Daoy (cell line): ENCODE results near the gene RAB11FIP3. TPM values are rescaled to one million over a fixed set of nuclear protein-coding genes. Genes with fewer than 3 reads are reported as not detected.
"Not testable (repeated sequence)": the region's sequence is repeated elsewhere in the genome, so short reads cannot be mapped to it uniquely, and the experiment has no call there.

Experiments used
- DNase-seq: peaks from one replicate; pipeline ENCODE4 v3.0.0-alpha.2; 2015; ENCODE audit warnings: low read depth
- total RNA-seq: library from RNA; depleted of rRNA; stranded (reverse); fragments of >200 nt; shearing (Covaris generic); gene quantifications from 2 replicates; pipeline ENCODE4 v1.2.3, GENCODE V29; 2014; rRNA removed

Gene RAB11FIP3, protein sequence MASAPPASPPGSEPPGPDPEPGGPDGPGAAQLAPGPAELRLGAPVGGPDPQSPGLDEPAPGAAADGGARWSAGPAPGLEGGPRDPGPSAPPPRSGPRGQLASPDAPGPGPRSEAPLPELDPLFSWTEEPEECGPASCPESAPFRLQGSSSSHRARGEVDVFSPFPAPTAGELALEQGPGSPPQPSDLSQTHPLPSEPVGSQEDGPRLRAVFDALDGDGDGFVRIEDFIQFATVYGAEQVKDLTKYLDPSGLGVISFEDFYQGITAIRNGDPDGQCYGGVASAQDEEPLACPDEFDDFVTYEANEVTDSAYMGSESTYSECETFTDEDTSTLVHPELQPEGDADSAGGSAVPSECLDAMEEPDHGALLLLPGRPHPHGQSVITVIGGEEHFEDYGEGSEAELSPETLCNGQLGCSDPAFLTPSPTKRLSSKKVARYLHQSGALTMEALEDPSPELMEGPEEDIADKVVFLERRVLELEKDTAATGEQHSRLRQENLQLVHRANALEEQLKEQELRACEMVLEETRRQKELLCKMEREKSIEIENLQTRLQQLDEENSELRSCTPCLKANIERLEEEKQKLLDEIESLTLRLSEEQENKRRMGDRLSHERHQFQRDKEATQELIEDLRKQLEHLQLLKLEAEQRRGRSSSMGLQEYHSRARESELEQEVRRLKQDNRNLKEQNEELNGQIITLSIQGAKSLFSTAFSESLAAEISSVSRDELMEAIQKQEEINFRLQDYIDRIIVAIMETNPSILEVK
- total RNA-seq: 6.2 and 10.4 TPM in 2 replicates

DNA sequence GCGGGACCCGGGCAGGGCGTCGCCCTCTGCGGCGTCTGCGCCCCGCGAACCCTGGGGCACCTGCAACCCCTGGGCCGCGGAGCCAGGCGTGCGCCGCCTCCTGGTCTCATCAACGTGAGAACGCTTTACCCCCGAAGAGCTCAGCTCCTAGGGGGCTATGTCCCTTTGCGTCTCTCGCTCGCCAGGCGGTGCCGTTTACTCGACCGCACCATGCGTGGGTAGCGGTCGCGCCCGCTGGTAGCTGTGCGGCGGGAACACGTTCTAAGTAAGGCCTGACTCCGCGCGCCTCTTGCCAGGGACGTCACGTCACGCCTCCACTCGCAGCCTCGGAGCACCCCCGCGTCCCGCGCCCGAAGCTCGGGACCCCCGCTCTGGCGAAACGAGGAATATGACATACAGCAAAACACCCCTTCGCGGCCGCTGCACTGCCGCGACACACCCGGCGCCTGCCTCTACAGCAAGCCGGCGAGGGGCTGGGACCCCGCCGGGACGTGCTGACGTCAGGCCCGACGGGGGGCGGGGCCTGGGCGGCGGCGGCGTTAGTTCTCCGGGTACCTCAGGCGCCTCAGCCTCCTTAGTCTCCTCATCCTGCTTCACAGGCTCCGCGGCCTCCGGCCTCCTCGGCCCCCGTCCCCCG lies at the start of gene RAB11FIP3:
Gene RAB11FIP3 (plus strand): TSS at position 568 of the 637 bp plus-strand sequence. CDS start 358 bp downstream, outside the sequence.
- DNase-seq: peak; percentile 87

DNA sequence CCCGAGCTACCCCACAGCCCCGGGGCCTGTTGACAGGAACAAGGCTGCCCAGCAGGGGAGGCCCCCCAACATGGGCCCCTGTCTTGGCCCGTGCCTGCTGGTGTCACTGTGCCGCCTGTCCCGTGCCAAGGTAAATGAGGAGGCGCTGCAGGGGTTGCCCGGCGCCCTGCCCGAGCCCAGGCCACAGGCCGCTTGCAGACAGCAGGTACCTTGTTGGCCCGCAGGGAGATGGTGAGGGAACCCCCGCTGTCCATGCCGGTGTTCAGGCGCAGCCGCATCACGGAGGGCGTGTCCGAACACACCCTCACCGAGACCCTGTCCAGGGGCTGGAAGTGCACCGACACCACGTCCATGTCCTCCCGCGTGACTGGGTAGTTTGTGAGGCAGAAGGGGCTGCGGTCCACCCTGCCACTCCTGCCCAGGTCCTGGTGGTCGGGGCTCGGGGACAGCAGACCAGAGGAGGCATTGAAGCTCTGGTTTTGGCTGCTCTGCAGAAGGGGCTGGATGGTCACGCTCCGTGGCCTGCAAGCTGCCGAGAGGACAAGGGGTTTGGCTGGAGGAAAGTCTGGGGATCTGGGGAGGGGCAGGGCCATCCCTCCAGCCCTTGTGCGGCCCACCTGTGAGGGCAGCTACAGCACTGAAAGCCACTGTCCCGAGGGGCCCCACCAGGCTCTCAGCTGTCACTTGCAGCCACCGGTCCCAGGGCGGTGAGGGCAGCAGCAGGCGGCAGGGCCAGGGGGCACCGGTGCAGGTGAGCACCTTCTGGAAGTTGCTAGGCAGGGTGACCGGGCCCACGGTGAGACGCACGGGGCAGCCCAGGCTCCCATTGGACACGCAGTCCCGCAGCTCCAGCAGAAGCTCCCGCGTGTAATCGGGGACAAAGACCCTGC lies 49.3 kb upstream of the RAB11FIP3 start:
- DNase-seq: no peak

DNA sequence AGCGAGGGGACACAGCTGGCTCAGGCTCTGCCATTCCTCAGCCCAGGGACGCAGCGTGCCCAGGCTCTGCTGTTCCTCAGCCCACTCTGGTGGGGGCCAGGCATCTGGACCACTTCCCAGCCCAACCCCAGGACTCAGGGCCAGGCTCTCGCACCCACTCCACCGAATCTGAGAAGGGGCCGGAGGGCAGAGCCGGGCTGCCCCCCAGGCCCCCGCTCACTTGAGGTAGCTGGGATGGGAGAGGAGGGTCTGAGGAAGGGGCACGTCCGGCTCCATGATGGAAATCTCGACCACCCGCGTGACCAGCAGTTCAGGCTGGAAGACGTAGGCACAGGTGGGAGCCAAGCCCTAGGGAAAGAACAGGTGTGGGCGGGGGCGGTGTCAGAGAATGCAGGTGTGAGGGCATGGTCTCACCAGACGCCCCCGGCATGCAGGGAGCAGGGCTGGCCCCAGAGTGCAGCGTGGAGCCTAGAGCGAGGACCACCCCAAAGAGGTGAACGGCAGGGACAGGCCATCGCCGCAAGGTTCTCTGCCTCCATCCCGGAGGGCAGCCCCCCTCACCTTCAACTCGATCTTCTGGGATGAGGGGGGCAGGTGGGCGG lies 48.5 kb upstream of the RAB11FIP3 start:
- no peak for DNase-seq

DNA sequence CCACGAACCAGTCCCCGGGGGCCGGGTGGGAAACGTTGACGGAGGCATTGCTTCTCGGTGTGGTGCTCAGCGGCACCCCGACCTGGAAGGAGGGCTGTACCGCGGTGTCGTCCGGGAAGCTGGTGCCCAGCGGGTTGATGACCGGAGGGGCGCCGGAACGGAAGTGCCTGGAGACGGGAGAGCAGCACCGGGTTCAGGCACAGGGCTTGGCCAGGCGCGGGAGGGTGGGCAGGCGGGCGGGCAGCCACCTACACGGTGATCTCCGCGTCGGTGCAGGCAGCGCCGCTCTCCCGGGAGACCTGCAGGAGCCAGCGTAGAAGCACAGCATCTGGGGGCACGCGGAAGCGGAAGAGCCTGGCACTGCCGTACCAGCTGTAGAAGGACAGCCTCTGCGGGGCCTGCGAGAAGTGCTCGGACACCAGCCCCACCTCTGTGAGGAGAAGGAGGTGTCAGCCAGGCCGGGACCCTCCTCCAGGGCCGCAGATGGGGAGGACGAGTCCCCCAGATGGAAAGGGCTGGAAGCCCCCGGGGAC lies 48.0 kb upstream of the RAB11FIP3 start:
- DNase-seq: no peak

DNA sequence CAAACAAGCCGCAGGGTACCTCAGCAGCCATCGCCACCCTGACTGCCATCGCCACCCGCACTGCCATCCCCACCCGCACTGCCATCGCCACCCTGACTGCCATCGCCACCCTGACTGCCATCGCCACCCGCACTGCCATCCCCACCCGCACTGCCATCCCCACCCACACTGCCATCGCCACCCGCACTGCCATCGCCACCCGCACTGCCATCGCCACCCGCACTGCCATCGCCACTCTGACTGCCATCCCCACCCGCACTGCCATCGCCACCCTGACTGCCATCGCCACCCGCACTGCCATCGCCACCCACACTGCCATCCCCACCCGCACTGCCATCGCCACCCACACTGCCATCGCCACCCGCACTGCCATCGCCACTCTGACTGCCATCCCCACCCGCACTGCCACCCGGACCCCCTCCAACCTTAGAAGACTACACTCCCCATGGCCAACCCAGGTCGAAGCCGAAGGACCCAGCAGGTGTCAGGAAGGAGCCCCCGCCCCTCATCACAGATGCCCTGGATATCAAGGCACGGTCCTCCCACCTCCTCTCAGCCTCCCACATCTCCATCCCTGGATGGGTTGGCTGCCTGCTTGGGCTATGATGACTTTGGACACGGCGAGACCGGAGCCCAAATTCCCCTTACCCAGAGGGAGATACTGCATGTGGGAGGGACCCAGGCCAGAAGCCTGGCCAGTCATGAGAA lies 47.2 kb upstream of the RAB11FIP3 start:
- not testable (repeated sequence) for DNase-seq

DNA sequence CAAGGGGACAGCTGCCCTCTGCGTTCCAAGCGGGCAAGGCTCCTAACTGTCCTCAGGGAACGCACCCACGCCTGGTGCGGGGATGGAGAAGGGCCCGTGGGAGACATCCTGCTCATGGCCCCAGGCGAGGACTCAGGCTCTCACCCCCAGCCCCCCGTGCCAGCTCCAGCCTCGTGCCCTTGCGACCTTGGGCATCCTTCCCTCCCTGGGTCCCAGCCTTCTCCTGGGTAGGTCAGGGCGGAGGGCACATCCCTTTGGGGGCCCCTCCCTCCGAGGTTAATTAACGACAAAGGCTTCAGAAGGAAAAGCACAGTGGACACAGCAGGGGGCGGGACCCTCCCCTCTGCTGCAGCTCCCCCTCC lies 46.6 kb upstream of the RAB11FIP3 start:
- DNase-seq: no peak

DNA sequence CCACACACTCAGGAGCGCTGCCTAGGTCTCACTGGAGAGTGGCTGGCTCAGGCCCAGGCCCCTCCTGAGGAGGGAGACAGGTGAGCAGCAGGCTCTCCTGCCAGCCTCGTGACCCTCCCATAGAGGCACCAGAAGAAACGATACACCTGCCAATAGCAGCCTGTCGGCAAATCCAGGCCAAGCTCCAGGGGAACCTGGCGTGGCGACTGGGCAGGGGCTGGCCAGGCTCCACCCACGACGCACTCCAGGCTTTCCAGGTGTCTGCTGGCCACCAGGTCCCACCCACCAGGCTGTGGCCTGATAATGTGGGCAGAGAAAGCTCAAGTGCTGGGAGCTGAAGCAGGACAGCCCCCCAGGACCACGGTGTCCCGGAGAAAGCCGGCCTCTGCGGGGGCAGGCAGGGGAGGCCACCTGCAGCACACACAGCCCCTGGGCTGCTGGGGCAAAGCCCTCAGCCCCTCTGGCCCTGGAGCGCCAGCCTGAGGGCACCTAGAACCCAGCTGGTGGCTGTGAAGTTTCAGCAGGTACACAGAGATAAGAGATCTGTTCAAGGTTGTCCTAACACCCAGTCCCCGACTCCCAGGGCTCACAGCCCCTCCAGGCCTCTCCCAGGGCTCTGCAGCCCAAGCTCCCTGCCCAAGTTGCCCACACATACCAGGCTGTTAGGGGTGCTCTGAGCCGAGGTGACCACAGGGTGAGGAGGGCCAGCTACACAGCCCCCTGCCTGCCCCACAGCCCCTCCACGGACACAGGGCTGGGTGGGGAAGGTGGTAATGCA lies 46.1 kb upstream of the RAB11FIP3 start:
- no peak for DNase-seq

DNA sequence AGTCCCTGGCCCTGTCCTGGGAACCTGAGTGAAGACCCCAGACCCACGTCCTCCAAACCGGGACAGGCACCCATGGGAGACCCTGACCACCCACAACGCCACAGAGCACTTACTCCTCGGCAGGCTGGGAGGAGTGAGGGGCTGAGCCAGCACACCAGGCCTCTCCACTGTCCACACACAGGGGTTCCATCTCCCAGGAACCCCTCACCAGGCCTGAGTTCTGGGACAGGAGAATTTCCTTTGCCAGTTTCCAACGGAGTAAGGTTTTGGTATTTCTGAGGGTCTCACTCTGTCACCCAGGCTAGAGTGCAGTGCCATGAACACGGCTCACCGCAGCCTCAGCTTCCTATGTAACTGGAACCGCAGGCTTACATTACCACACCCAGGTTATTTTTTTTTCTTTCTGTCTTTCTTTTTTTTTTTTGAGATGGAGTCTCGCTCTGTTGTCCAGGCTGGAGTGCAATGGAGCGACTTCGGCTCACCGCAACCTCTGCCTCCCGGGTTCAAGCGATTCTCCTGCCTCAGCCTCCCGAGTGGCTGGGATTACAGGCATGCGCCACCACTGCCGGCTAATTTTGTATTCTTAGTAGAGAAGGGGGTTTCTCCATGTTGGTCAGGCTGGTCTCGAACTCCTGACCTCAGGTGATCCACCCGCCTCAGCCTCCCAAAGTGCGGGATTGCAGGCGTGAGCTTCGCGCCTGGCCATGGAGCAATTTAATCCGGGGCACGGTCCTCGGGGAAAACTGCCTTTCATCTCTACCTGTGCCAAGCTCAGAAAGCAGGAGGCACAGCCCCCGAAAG lies 45.3 kb upstream of the RAB11FIP3 start:
- no peak for DNase-seq

DNA sequence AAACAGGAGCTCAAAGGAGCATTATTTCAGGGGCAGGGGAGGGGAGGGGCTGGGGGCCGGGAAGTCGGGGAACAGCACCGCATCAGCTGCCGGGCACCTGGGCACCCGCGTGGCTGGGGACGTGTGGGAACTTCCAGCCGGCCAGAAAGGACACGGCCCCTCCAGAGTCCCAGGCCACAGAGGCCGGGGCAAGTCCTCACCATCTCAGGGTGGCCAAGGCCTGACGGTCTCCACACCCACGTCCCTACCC lies 44.8 kb upstream of the RAB11FIP3 start:
- DNase-seq: no peak

DNA sequence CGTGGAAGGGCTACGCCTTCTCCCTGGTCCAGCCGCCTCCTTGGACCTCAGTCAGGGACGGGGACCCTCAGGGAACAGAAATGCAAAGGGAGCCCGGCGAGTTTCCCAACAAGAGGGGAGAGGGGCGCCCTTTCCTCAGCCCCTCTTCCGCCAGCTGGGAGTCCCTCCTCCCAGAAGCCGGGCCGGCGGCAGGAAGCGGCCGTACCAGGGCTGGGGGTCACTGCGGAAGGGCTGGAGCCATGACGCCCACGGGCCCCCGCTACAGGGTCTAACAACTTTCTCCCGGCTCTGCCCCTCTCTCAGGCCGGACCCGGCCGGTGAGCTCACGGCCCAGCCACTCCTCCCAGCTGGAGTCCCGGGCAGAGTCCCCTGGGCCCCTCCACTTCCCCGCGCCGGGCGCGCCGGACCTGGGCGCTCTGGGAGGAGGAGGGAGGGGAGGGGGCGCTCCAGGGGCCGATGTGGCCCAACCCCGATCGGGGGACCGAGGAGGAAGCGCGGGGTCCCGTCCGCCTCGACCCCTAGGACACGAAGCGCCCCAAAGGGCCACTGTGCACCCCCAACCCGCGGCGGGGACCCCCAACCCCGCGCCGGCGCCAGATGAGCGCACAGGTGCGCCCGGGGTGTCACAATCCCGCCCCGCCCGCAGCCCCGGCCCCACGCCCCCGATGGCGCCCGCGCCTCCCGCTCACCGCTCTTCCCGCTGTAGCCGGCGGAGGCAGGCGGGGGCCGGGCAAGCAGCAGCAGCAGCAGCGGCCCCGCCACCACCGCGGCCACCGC lies 44.2 kb upstream of the RAB11FIP3 start:
- DNase-seq: no peak

DNA sequence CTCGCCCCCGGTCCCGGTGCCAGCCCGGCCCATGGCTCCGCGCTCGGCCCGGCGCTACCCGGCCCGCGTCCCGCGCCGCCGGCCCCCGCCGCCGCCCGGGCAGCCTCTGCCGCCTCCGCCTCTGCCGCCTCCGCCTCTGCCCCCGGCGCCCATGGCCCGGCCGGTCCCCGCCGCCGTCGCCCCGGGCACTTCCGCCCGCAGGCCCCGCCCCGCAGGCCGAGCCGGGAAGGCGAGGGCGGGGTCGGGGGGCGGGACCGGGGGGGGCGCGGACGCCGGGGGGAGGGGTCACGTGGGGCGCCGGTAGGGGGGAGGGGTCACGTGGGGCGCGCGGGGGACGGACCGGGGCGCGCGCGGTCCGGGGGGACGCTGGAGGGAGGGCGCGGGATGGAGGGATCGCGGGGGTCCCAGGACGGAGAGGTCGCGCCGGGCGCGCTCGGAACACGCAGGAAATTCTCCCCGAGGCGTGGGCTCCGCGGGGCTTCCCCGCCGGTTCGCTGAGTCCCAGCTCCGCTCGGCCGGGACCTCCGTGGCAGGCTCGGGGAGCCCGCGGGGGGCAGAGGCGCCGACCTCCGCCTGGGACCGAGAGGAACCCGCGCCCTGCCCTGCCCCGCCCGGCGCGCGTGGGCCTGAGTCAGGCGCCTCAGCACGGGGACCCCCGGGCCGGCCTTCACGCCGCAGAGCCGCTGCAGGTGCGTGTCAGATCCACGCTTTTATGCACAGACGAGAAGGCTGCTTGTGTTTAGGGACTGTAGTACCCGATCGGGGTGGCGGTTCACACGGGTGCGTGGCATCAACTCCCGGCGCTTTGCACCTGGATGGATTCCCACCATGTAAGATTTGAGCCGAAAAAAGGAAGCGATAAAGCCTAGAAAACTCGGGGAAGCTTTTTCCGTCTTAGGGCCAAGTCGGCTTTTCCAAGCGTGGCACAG lies 43.4 kb upstream of the RAB11FIP3 start, which contains the start of gene PGAP6:
Gene PGAP6 (minus strand): TSS at position 190 of the 929 bp plus-strand sequence. CDS start 157 bp downstream, at position 33.
- DNase-seq: peak; percentile 71

DNA sequence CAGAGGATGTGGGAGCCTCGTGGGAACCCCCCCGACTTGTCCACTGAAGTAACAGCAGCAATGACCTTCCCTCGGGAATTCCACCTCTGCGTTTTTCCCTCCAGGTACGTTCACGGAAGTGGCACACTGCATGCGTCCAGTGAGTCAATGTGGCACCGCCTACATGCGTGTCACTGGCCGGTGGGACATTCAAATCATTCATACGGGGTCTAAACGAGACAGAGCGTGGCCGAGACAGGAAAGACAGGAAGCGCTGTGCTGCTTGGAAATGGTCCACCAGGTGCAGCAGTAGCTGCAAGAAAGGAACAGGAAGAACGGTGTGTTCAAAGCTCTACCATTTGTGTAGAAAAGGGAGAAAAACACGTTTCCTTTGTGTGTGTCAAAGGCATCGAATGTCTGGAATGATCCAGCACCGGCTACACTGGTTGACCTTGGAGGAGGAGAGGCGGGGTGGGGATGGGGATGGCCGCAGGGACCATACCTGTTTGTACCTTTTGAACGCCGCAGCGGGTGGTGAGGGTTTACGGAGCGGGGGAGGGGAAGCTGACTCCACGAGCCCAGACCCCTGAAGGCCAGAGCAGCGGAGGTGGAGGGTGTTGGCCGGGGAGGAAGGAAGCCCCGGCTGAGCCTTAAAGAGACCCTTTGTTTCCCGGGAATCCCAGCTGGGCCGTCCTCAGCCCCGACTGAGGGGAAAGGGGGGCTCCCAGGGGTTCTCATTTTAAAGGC lies 42.0 kb upstream of the RAB11FIP3 start:
- peak; percentile 39 for DNase-seq

DNA sequence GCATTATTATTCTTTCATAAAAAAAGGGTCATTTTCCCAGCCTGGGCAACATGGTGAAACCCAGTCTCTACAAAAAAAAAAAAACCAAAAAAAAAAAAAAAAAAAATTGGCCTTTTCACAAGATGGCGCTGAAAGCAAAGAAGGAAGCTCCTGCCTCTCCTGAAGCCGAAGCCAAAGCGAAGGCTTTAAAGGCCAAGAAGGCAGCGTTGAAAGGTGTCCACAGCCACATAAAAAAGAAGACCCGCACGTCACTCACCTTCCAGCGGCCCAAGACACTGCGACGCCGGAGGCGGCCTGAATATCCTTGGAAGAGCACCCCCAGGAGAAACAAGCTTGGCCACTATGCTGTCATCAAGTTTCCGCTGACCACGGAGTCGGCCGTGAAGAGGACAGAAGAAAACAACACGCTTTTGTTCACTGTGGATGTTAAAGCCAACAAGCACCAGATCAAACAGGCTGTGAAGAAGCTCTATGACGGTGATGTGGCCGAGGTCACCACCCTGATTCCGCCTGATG lies 38.8 kb upstream of the RAB11FIP3 start:
- DNase-seq: no peak

DNA sequence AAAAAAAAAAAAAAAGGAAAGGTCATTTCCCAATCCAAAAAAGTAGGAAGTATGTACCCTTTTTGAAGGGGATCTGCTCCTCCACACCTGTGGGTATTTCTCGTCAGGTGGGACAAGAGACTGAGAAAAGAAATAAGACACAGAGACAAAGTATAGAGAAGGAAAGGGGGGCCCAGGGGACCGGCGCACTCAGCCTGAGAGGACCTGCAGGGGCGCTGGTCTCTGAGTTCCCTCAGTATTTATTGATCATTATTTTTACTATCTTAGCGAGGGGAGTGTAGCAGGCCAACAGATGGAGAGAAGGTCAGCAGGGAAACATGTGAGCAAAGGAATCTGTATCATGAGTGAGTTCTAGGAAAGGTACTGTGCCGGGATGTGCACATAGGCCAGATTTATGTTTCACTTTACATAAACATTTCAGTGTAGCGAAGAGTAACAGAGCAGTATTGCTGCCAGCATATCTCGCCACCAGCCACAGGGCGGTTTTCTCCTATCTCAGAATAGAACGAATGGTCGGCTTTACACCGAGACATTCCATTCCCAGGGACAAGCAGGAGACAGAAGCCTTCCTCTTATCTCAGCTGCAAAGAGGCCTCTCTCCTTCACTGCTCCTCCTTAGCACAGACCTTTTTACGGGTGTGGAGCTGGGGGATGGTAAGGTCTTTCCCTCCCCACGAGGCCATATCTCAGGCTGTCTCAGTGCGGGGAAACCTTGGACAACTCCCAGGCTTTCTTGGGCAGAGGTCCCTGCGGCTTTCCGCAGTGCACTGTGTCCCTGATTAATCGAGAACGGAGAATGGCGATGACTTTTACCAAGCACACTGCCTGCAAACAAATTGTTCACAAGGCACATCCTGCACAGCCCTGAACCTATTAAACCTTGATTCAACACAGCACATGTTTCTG lies 37.4 kb upstream of the RAB11FIP3 start:
- not testable (repeated sequence) for DNase-seq

DNA sequence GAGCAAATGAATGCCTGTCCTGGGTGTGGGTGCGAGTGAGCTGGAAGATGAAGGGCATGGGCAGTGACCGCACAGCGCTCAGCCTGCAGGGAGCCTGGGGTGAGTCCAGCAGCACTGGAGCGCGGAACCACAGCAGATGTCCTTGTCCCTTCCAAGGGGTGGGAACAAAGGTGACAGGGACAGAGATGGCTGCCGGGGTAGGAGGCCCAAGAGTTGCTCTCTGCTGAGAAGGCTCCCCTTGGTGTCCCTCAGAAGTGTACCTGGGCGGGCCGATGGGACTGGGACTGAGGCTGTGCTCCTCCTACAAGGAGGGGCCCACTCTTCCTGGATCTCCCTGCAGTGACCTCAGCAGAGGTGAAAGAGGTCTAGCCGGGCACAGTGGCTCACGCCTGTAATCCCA lies 36.1 kb upstream of the RAB11FIP3 start:
- DNase-seq: no peak
